MCF 10A (cell line): Measurements from ENCODE around the gene CLEC4G. TPM values are rescaled to one million over a fixed set of nuclear protein-coding genes. Genes with fewer than 3 reads are reported as not detected.

ENCODE experiments used
- BruUV-seq: library from RNA; stranded (reverse); fragments of 400-500 nt; replicated peaks from 2 replicates; lab custom pipeline; 2021; lab: Mats Ljungman, UMichigan
- CTCF ChIA-PET: fragments of 300-600 bp; sonication (Branson Sonifier 250); formaldehyde crosslinking; extraction: SDS; loops from one replicate; lab custom pipeline; 2021; ENCODE audit warnings: antibody characterized with exemption, inconsistent platforms; lab: Yijun Ruan, JAX
- POLR2A ChIA-PET: fragments of 300-600, 350-650 bp; sonication (Branson Sonifier 250); formaldehyde crosslinking; extraction: SDS; loops from one replicate; lab custom pipeline; 2020; ENCODE audit warnings: antibody characterized with exemption, inconsistent platforms; lab: Yijun Ruan, JAX
- DNase-seq: peaks from one replicate; pipeline ENCODE4 v3.0.0-alpha.2; 2018; ENCODE audit not compliant: unreplicated experiment
- H3K27ac Mint-ChIP-seq: one replicate; pipeline ENCODE4 v1.8.0; 2022; ENCODE audit warnings: mild to moderate bottlenecking, low read depth, mixed read lengths; ENCODE audit not compliant: unreplicated experiment
- H3K27me3 Mint-ChIP-seq: one replicate; pipeline ENCODE4 v1.8.0; 2022; ENCODE audit warnings: mixed read lengths; ENCODE audit not compliant: insufficient read depth, unreplicated experiment
- H3K36me3 Mint-ChIP-seq: one replicate; pipeline ENCODE4 v1.8.0; 2022; ENCODE audit warnings: mild to moderate bottlenecking, moderate library complexity, mixed read lengths; ENCODE audit not compliant: insufficient read depth, unreplicated experiment
- H3K4me1 Mint-ChIP-seq: one replicate; pipeline ENCODE4 v1.8.0; 2022; ENCODE audit warnings: mixed read lengths; ENCODE audit not compliant: insufficient read depth, unreplicated experiment
- H3K4me3 Mint-ChIP-seq: one replicate; pipeline ENCODE4 v1.8.0; 2022; ENCODE audit warnings: mild to moderate bottlenecking, moderate library complexity, mixed read lengths; ENCODE audit not compliant: unreplicated experiment
- H3K9me3 Mint-ChIP-seq: one replicate; pipeline ENCODE4 v1.8.0; 2022; ENCODE audit warnings: mixed read lengths; ENCODE audit not compliant: unreplicated experiment
- intact Hi-C: fragments of 100-400 bp; cut with micrococcal nuclease; formaldehyde crosslinking; loops from 2 replicates; pipeline ENCODE4 v1.14.1; 2022
- total RNA-seq: library from RNA; stranded (reverse); gene quantifications from 2 replicates; pipeline ENCODE4 v1.2.3, GENCODE V29; 2022
- TF ChIP-seq, protein P1 (sequence below): fragments of 200-600 bp; IDR thresholded peaks from one replicate; pipeline ENCODE4 v1.8.0; 2022; ENCODE audit warnings: antibody characterized with exemption, mild to moderate bottlenecking; ENCODE audit not compliant: unreplicated experiment

Gene CLEC4G
- total RNA-seq, 1 experiment from 2014 or later, result not detected

- TF ChIP-seq, protein P1, sequence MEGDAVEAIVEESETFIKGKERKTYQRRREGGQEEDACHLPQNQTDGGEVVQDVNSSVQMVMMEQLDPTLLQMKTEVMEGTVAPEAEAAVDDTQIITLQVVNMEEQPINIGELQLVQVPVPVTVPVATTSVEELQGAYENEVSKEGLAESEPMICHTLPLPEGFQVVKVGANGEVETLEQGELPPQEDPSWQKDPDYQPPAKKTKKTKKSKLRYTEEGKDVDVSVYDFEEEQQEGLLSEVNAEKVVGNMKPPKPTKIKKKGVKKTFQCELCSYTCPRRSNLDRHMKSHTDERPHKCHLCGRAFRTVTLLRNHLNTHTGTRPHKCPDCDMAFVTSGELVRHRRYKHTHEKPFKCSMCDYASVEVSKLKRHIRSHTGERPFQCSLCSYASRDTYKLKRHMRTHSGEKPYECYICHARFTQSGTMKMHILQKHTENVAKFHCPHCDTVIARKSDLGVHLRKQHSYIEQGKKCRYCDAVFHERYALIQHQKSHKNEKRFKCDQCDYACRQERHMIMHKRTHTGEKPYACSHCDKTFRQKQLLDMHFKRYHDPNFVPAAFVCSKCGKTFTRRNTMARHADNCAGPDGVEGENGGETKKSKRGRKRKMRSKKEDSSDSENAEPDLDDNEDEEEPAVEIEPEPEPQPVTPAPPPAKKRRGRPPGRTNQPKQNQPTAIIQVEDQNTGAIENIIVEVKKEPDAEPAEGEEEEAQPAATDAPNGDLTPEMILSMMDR, result no peak
- no TSS peak for BruUV-seq
- intact Hi-C loops, result no loop called here
- POLR2A ChIA-PET, result interaction anchor here (0.5 kb wide), 1 partner anchor 74 kb away, joined by 3 read pairs; no protein-coding TSS in a partner anchor
- H3K27me3 Mint-ChIP-seq, result peaks cover 38% of the 10 kb centered on the region
- H3K9me3 Mint-ChIP-seq, result no peaks in the 10 kb centered on the region
- no peak overlapping the region for H3K4me3 Mint-ChIP-seq
- H3K36me3 Mint-ChIP-seq, result no peaks in the 10 kb centered on the region
- CTCF ChIA-PET, result interaction anchor here (0.7 kb wide), 1 partner anchor 24 kb away, joined by 3 read pairs; no protein-coding TSS in a partner anchor
- H3K4me1 Mint-ChIP-seq, result no peaks in the 10 kb centered on the region
- H3K27ac Mint-ChIP-seq, result no peak overlapping the region
- no peak for DNase-seq
Measured at GRCh38 chr19:7706955-7707456, 24.9 kb downstream of the CLEC4G start.

DNA sequence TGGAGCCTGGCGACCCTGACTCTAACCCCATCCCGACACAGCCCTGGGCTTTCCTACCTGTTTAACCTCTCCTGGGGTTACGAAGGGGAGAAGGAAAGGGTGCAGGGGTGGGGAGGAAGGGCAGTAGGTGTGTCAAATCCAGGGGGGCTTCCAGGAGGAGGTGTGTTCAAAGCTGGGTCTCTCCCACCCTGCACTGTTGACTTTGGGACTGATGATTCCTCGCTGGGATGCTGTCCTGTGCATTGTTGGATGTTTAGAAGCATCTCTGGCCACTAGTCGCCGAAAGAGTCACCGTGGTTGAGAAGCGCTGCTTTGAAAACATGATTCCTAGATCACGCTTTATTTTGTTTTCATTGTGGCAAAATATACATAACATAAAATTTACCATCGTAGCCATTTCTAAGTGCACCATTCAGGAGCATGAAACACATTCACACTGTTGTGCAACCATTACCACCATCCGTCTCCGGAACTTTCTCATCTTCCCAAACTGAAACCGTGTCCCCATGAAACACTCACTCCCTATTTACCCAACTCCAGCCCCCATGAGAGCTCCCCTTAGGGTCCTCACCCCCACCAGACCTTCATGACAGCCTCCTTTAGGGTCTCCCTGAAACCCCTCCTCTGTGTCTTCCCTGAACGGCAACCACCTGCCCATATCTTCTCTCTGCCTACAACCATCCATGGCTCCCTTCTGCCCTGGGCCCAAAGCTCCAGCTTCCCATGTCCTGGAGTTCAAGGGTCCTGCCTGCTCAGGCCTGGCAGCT lies 25.5 kb downstream of the CLEC4G start:
- TF ChIP-seq, protein P1, result no peak
- DNase-seq, result no peak
- Mint-ChIP-seq H3K27me3 (peaks cover 38% of the 10 kb centered on the region), H3K4me1 (no peaks in the 10 kb centered on the region), H3K9me3 (no peaks in the 10 kb centered on the region), H3K36me3 (no peaks in the 10 kb centered on the region), H3K4me3 (no peak overlapping the region), H3K27ac (no peak overlapping the region)
- intact Hi-C loops, result no loop called here
- ChIA-PET POLR2A (interaction anchor here (0.5 kb wide), 1 partner anchor 75 kb away, joined by 3 read pairs; no protein-coding TSS in a partner anchor), CTCF (interaction anchor here (0.6 to 0.7 kb wide), 3 partner anchors 25 to 340 kb away, joined by 3 read pairs; partner anchors contain the start of gene TRAPPC5)
- no TSS peak for BruUV-seq

DNA sequence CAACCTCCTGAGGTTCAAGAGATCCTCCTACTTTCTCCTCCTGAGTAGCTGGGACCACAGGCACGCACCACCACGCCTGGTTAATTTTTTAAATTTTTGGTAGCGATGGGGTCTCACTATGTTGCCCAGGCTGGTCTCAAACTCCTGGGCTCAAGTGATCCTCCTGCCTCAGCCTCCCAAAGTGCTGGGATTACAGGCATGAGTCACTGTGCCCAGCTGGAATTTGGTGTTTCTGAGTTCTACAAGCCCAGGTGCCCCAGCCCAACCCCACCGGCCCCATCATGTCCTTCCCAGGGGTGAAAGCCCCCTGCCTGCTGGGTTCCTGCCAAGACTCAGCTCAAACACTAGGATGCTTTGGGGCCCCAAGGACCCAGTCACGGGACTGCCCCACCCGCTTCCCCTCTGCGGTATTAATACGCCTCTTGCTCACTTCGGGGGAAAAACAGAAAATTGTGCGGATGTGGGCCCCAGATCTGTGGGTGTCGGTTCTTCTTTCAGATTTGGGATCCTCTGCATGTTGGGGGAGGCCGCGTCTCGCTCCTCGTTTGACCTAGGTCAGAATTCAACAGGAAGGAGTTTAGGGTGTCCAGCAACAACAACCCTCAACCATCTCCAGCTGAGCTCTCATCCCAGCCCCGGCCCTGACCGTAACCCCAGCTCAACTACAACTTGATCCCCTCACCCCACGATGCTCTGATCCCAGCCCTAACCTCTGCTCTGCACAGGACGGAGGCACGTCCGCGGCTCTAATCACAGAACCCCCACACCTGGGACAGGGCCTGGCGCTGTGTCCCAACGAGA lies 26.3 kb downstream of the CLEC4G start:
- no peaks in the 10 kb centered on the region for H3K36me3 Mint-ChIP-seq
- H3K9me3 Mint-ChIP-seq, result no peaks in the 10 kb centered on the region
- H3K4me1 Mint-ChIP-seq, result no peaks in the 10 kb centered on the region
- ChIA-PET CTCF (interaction anchor here (0.6 to 0.7 kb wide), 2 partner anchors 25 to 339 kb away, joined by 3 read pairs; partner anchors contain the start of gene TRAPPC5), POLR2A (no interaction called here)
- TF ChIP-seq, protein P1, result no peak
- intact Hi-C loops, result no loop called here
- H3K27me3 Mint-ChIP-seq, result peaks cover 38% of the 10 kb centered on the region
- H3K27ac Mint-ChIP-seq, result no peak overlapping the region
- BruUV-seq, result no TSS peak
- no peak overlapping the region for H3K4me3 Mint-ChIP-seq
- DNase-seq, result no peak
